CD14-positive monocyte (primary cell): ENCODE data around the gene GRID1. TPM values are rescaled to one million over a fixed set of nuclear protein-coding genes. Genes with fewer than 3 reads are reported as not detected.

Source experiments
- DNase-seq, 3 donors: peaks; one replicate each; pipeline ENCODE4 v3.0.0-alpha.2; 2011 to 2022
- H2AFZ ChIP-seq: 2 replicates; pipeline ENCODE4 v1.6.0; 2012; ENCODE audit warnings: mild to moderate bottlenecking, low read depth, low read length, inconsistent platforms; ENCODE audit not compliant: insufficient read depth, poor library complexity, severe bottlenecking
- H3K27ac ChIP-seq, 2 donors: 1 replicate in 1 of 2; 2 replicates in 1 of 2; pipeline ENCODE4 v1.5.1; 2012 to 2013; ENCODE audit warnings: low read length in 2 of 2, control low read depth in 1 of 2, inconsistent platforms in 1 of 2, low read depth in 1 of 2, mild to moderate bottlenecking in 1 of 2
- H3K27me3 ChIP-seq, 2 donors: one replicate each; pipeline versions ENCODE4 v1.6.0 to v1.6.1; 2011 to 2013; ENCODE audit warnings: low read length in 2 of 2; ENCODE audit not compliant: control insufficient read depth in 2 of 2, insufficient read depth in 2 of 2
- H3K36me3 ChIP-seq, 2 donors: replicated peaks in 1 of 2; 1 replicate in 1 of 2; 2 replicates in 1 of 2; pipeline versions ENCODE4 v1.5.1 to v1.6.1; 2012 to 2013; ENCODE audit warnings: low read length in 2 of 2, control low read depth in 1 of 2, inconsistent platforms in 1 of 2, mild to moderate bottlenecking in 1 of 2; ENCODE audit not compliant: insufficient read depth in 2 of 2, control insufficient read depth in 1 of 2
- H3K4me1 ChIP-seq, 2 donors: 1 replicate in 1 of 2; 2 replicates in 1 of 2; pipeline versions ENCODE4 v1.5.1 to v1.6.1; 2012 to 2013; ENCODE audit warnings: low read length in 2 of 2, control low read depth in 1 of 2, inconsistent platforms in 1 of 2, mild to moderate bottlenecking in 1 of 2, moderate library complexity in 1 of 2; ENCODE audit not compliant: insufficient read depth in 2 of 2, control insufficient read depth in 1 of 2
- H3K4me2 ChIP-seq: replicated peaks from 2 replicates; pipeline ENCODE3; 2012; ENCODE audit warnings: low read length, moderate library complexity, mild to moderate bottlenecking; ENCODE audit not compliant: poor library complexity, severe bottlenecking; ENCODE audit errors: extremely low read depth
- H3K4me3 ChIP-seq, 3 experiments: fragments of 200-600 bp in 1 of 3; sonication (generic) in 1 of 3; replicated peaks in 1 of 3; 1 replicate in 2 of 3; 2 replicates in 1 of 3; pipeline ENCODE4 v1.5.1; 2011 to 2013; ENCODE audit warnings: low read length in 3 of 3, mild to moderate bottlenecking in 3 of 3, control low read depth in 2 of 3, low read depth in 2 of 3, inconsistent platforms in 1 of 3, moderate library complexity in 1 of 3
- H3K79me2 ChIP-seq: 2 replicates; pipeline ENCODE4 v1.6.0; 2012; ENCODE audit warnings: mild to moderate bottlenecking, control low read depth, inconsistent platforms, low read length, moderate library complexity; ENCODE audit not compliant: insufficient read depth
- H3K9ac ChIP-seq: 2 replicates; pipeline ENCODE4 v1.6.0; 2017; ENCODE audit warnings: low read length, mild to moderate bottlenecking; ENCODE audit not compliant: insufficient read depth, poor library complexity, severe bottlenecking
- H3K9me3 ChIP-seq, 2 donors: replicated peaks in 1 of 2; 1 replicate in 1 of 2; 2 replicates in 1 of 2; pipeline versions ENCODE4 v1.5.1 to v1.6.1; 2012 to 2013; ENCODE audit warnings: low read length in 2 of 2, control low read depth in 1 of 2; ENCODE audit not compliant: control insufficient read depth in 1 of 2, insufficient read depth in 1 of 2
- H4K20me1 ChIP-seq: 2 replicates; pipeline ENCODE4 v1.6.0; 2012; ENCODE audit warnings: mild to moderate bottlenecking, low read length, control low read depth, moderate library complexity; ENCODE audit not compliant: insufficient read depth
- H3K27ac Mint-ChIP-seq, 7 donors: one replicate each; pipeline ENCODE4 v1.8.0; 2020; ENCODE audit warnings: mild to moderate bottlenecking in 7 of 7, mixed read lengths in 7 of 7, moderate library complexity in 6 of 7, inconsistent platforms in 2 of 7
- H3K27me3 Mint-ChIP-seq, 3 donors: one replicate each; pipeline ENCODE4 v1.8.0; 2021 to 2022; ENCODE audit warnings: low read depth in 3 of 3, mild to moderate bottlenecking in 3 of 3, mixed read lengths in 3 of 3, moderate library complexity in 3 of 3, inconsistent platforms in 1 of 3
- H3K36me3 Mint-ChIP-seq, 2 donors: one replicate each; pipeline ENCODE4 v1.8.0; 2020; ENCODE audit warnings: mixed read lengths in 2 of 2, inconsistent platforms in 1 of 2, mild to moderate bottlenecking in 1 of 2
- H3K4me1 Mint-ChIP-seq: one replicate; pipeline ENCODE4 v1.8.0; 2020; ENCODE audit warnings: mild to moderate bottlenecking, mixed read lengths
- H3K4me3 Mint-ChIP-seq, 2 donors: one replicate each; pipeline ENCODE4 v1.8.0; 2020; ENCODE audit warnings: mild to moderate bottlenecking in 2 of 2, mixed read lengths in 2 of 2, moderate library complexity in 1 of 2
- H3K9me3 Mint-ChIP-seq, 7 donors: one replicate each; pipeline ENCODE4 v1.8.0; 2020 to 2022; ENCODE audit warnings: mixed read lengths in 7 of 7, mild to moderate bottlenecking in 6 of 7, moderate library complexity in 6 of 7, inconsistent platforms in 2 of 7
- CTCF ChIP-seq: fragments of 200-600 bp; IDR thresholded peaks from one replicate; pipeline ENCODE4 v1.8.0; 2022; ENCODE audit warnings: antibody characterized with exemption, mild to moderate bottlenecking
- WGBS: methylation state at CpG from one replicate; pipeline ENCODE4 v1.1.5; 2013; ENCODE audit warnings: missing lambda C conversion rate; ENCODE audit not compliant: insufficient coverage; 5-methylcytosine and 5-hydroxymethylcytosine counted together
- intact Hi-C, 2 donors: fragments of 100-400 bp; cut with micrococcal nuclease; formaldehyde crosslinking; loops; one replicate each; pipeline versions ENCODE4 v1.15.0 to v1.15.1; 2023
- polyA plus RNA-seq, 3 donors: library from polyadenylated mRNA; depleted of rRNA in 1 of 3; unstranded in 2 of 3; stranded (reverse) in 1 of 3; fragments of 300-500 nt in 2 of 3; fragments of >200 nt in 1 of 3; fragmentation: Illumina TruSeq in 2 of 3; gene quantifications; 1 replicate in 2 of 3; 2 replicates in 1 of 3; pipeline ENCODE4 v1.2.3, GENCODE V29; 2012 to 2021

GRID1 gene
- polyA plus RNA-seq, 3 donors: not detected

GRCh38 chr10:86123715-86124114 lies 242.9 kb downstream of the GRID1 start:
- Mint-ChIP-seq H3K4me1 (no peaks in the 10 kb centered on the region), H3K36me3 (no peaks in the 10 kb centered on the region), H3K27ac (no peak overlapping the region), H3K27me3 (peaks cover 6 to 10% (median 7%) of the 10 kb centered on the region in 3 donors), H3K9me3 (peaks cover 0 to 2% (median 0%) of the 10 kb centered on the region in 7 donors), H3K4me3 (no peak overlapping the region)
- Histone ChIP-seq H3K27ac (no peak overlapping the region), H3K36me3 (no peaks in the 10 kb centered on the region), H3K4me3 (no peak overlapping the region), H4K20me1 (no peaks in the 10 kb centered on the region), H3K4me2 (no peak overlapping the region), H3K79me2 (no peaks in the 10 kb centered on the region), H3K27me3 (no peaks in the 10 kb centered on the region), H3K9ac (no peak overlapping the region), H3K9me3 (no peaks in the 10 kb centered on the region), H2AFZ (no peak overlapping the region), H3K4me1 (no peaks in the 10 kb centered on the region)
- intact Hi-C loops: no loop called here
- WGBS: 72% methylated on average over 5 of the region's 6 CpGs
- DNase-seq: no peak
- no peak for TF ChIP-seq CTCF

GRCh38 chr10:86123304-86123703 lies 243.3 kb downstream of the GRID1 start:
- 91% methylated on average over 4 of the region's 4 CpGs for WGBS
- no peaks in the 10 kb centered on the region for H3K4me1 ChIP-seq
- no peaks in the 10 kb centered on the region for H3K9me3 ChIP-seq

More at GRCh38 chr10:86123304-86123703, 243.3 kb downstream of the GRID1 start:
- Histone ChIP-seq H2AFZ (no peak overlapping the region), H3K79me2 (no peaks in the 10 kb centered on the region), H3K9ac (no peak overlapping the region), H4K20me1 (no peaks in the 10 kb centered on the region), H3K27me3 (no peaks in the 10 kb centered on the region), H3K4me3 (no peak overlapping the region), H3K27ac (no peak overlapping the region), H3K36me3 (no peaks in the 10 kb centered on the region), H3K4me2 (no peak overlapping the region)
- peaks cover 0 to 2% (median 0%) of the 10 kb centered on the region in 7 donors for H3K9me3 Mint-ChIP-seq
- TF ChIP-seq CTCF: no peak
- no peak overlapping the region for H3K4me3 Mint-ChIP-seq
- no peak for DNase-seq
- intact Hi-C loops: no loop called here
- no peaks in the 10 kb centered on the region for H3K4me1 Mint-ChIP-seq
- no peaks in the 10 kb centered on the region for H3K36me3 Mint-ChIP-seq
- H3K27me3 Mint-ChIP-seq: peaks cover 6 to 8% (median 7%) of the 10 kb centered on the region in 3 donors
- no peak overlapping the region for H3K27ac Mint-ChIP-seq
